ENCODE data around the gene LAMB4. TPM values are rescaled to one million over a fixed set of nuclear protein-coding genes. Genes with fewer than 3 reads are reported as not detected.

Gene LAMB4
- total RNA-seq, 1 donor = 0.10 TPM

GRCh38 chr7:108132551-108133265 is 2.5 kb upstream of the LAMB4 start:
- Histone ChIP-seq H3K4me3 (ENCODE audit: low read length) (no peak overlapping the region), H3K9me3 (ENCODE audit: low read depth, low read length) (no peaks in the 10 kb centered on the region), H3K27me3 (ENCODE audit: insufficient read depth, low read length) (no peaks in the 10 kb centered on the region), H3K4me1 (ENCODE audit: insufficient read depth, low read length) (peaks cover 22% of the 10 kb centered on the region)

- Histone ChIP-seq H3K27me3 (ENCODE audit: insufficient read depth, low read length) (no peaks in the 10 kb centered on the region), H3K4me1 (ENCODE audit: insufficient read depth, low read length) (no peaks in the 10 kb centered on the region)
Observed at GRCh38 chr7:108129018-108129965, 869 bp downstream of the LAMB4 start.

GRCh38 chr7:108128514-108128913 is 1.6 kb downstream of the LAMB4 start:
- H3K27me3 ChIP-seq (ENCODE audit: insufficient read depth, low read length) = no peaks in the 10 kb centered on the region
- H3K4me1 ChIP-seq (ENCODE audit: insufficient read depth, low read length) = no peaks in the 10 kb centered on the region
- no peaks in the 10 kb centered on the region for H3K9me3 ChIP-seq (ENCODE audit: low read depth, low read length)
- H3K4me3 ChIP-seq (ENCODE audit: low read length) = no peak overlapping the region

More at GRCh38 chr7:108129018-108129965, 869 bp downstream of the LAMB4 start:
- H3K9me3 ChIP-seq (ENCODE audit: low read depth, low read length) = no peaks in the 10 kb centered on the region
- no peak overlapping the region for H3K4me3 ChIP-seq (ENCODE audit: low read length)

- H3K27me3 ChIP-seq (ENCODE audit: insufficient read depth, low read length) = no peaks in the 10 kb centered on the region
- no peaks in the 10 kb centered on the region for H3K9me3 ChIP-seq (ENCODE audit: low read depth, low read length)
- H3K4me1 ChIP-seq (ENCODE audit: insufficient read depth, low read length) = no peaks in the 10 kb centered on the region
- H3K4me3 ChIP-seq (ENCODE audit: low read length) = no peak overlapping the region
Observed at GRCh38 chr7:108127461-108127860, 2.7 kb downstream of the LAMB4 start.

GRCh38 chr7:108124820-108125219 is 5.3 kb downstream of the LAMB4 start:
- Histone ChIP-seq H3K4me1 (ENCODE audit: insufficient read depth, low read length) (no peaks in the 10 kb centered on the region), H3K9me3 (ENCODE audit: low read depth, low read length) (no peaks in the 10 kb centered on the region), H3K4me3 (ENCODE audit: low read length) (no peak overlapping the region), H3K27me3 (ENCODE audit: insufficient read depth, low read length) (no peaks in the 10 kb centered on the region)

GRCh38 chr7:108122181-108122580 is 8.0 kb downstream of the LAMB4 start:
- H3K27me3 ChIP-seq (ENCODE audit: insufficient read depth, low read length) = no peaks in the 10 kb centered on the region
- no peak overlapping the region for H3K4me3 ChIP-seq (ENCODE audit: low read length)
- H3K9me3 ChIP-seq (ENCODE audit: low read depth, low read length) = no peaks in the 10 kb centered on the region
- H3K4me1 ChIP-seq (ENCODE audit: insufficient read depth, low read length) = no peaks in the 10 kb centered on the region

- no peaks in the 10 kb centered on the region for H3K4me1 ChIP-seq (ENCODE audit: insufficient read depth, low read length)
- no peaks in the 10 kb centered on the region for H3K9me3 ChIP-seq (ENCODE audit: low read depth, low read length)
- H3K4me3 ChIP-seq (ENCODE audit: low read length) = no peak overlapping the region
- no peaks in the 10 kb centered on the region for H3K27me3 ChIP-seq (ENCODE audit: insufficient read depth, low read length)
Observed at GRCh38 chr7:108120933-108121332, 9.2 kb downstream of the LAMB4 start.

- no peak overlapping the region for H3K4me3 ChIP-seq (ENCODE audit: low read length)
- H3K27me3 ChIP-seq (ENCODE audit: insufficient read depth, low read length) = no peaks in the 10 kb centered on the region
- H3K4me1 ChIP-seq (ENCODE audit: insufficient read depth, low read length) = no peaks in the 10 kb centered on the region
- H3K9me3 ChIP-seq (ENCODE audit: low read depth, low read length) = no peaks in the 10 kb centered on the region
Observed at GRCh38 chr7:108120196-108120595, 10.0 kb downstream of the LAMB4 start.

- no peaks in the 10 kb centered on the region for H3K9me3 ChIP-seq (ENCODE audit: low read depth, low read length)
- H3K4me3 ChIP-seq (ENCODE audit: low read length) = no peak overlapping the region
- no peaks in the 10 kb centered on the region for H3K27me3 ChIP-seq (ENCODE audit: insufficient read depth, low read length)
- no peaks in the 10 kb centered on the region for H3K4me1 ChIP-seq (ENCODE audit: insufficient read depth, low read length)
Observed at GRCh38 chr7:108118959-108119358, 11.2 kb downstream of the LAMB4 start.

- Histone ChIP-seq H3K4me3 (ENCODE audit: low read length) (no peak overlapping the region), H3K27me3 (ENCODE audit: insufficient read depth, low read length) (no peaks in the 10 kb centered on the region), H3K9me3 (ENCODE audit: low read depth, low read length) (no peaks in the 10 kb centered on the region), H3K4me1 (ENCODE audit: insufficient read depth, low read length) (no peaks in the 10 kb centered on the region)
Observed at GRCh38 chr7:108114117-108114841, 15.9 kb downstream of the LAMB4 start.

- no peak overlapping the region for H3K4me3 ChIP-seq (ENCODE audit: low read length)
- no peaks in the 10 kb centered on the region for H3K9me3 ChIP-seq (ENCODE audit: low read depth, low read length)
- H3K27me3 ChIP-seq (ENCODE audit: insufficient read depth, low read length) = no peaks in the 10 kb centered on the region
- no peaks in the 10 kb centered on the region for H3K4me1 ChIP-seq (ENCODE audit: insufficient read depth, low read length)
Observed at GRCh38 chr7:108112683-108113082, 17.5 kb downstream of the LAMB4 start.

- H3K4me3 ChIP-seq (ENCODE audit: low read length) = no peak overlapping the region
- H3K27me3 ChIP-seq (ENCODE audit: insufficient read depth, low read length) = no peaks in the 10 kb centered on the region
- H3K4me1 ChIP-seq (ENCODE audit: insufficient read depth, low read length) = no peaks in the 10 kb centered on the region
- no peaks in the 10 kb centered on the region for H3K9me3 ChIP-seq (ENCODE audit: low read depth, low read length)
Observed at GRCh38 chr7:108109221-108109908, 20.8 kb downstream of the LAMB4 start.

GRCh38 chr7:108108131-108108530 is 22.0 kb downstream of the LAMB4 start:
- Histone ChIP-seq H3K27me3 (ENCODE audit: insufficient read depth, low read length) (no peaks in the 10 kb centered on the region), H3K9me3 (ENCODE audit: low read depth, low read length) (no peaks in the 10 kb centered on the region), H3K4me3 (ENCODE audit: low read length) (no peak overlapping the region), H3K4me1 (ENCODE audit: insufficient read depth, low read length) (no peaks in the 10 kb centered on the region)

GRCh38 chr7:108104324-108104723 is 25.8 kb downstream of the LAMB4 start:
- Histone ChIP-seq H3K9me3 (ENCODE audit: low read depth, low read length) (no peaks in the 10 kb centered on the region), H3K4me1 (ENCODE audit: insufficient read depth, low read length) (no peaks in the 10 kb centered on the region), H3K4me3 (ENCODE audit: low read length) (no peak overlapping the region), H3K27me3 (ENCODE audit: insufficient read depth, low read length) (peaks cover 3% of the 10 kb centered on the region)
